ENCODE measurements around the gene RBM24.

The RBM24 gene

GRCh38 chr6:17343215-17343614 lies 62.1 kb downstream of the RBM24 start:
- no peak for DNase-seq (ENCODE audit: low spot score)

Measured in cerebellar cortex (tissue), 1 donor.